GM12872 (cell line): ENCODE measurements around the gene HMCN1.

Experiments
- CTCF ChIP-seq: IDR thresholded peaks from 3 replicates; pipeline ENCODE4 v1.5.1; 2011; ENCODE audit warnings: low read depth, mild to moderate bottlenecking, low read length, moderate library complexity; ENCODE audit not compliant: insufficient read depth

Gene HMCN1

GRCh38 chr1:186231861-186232436 lies 497.8 kb downstream of the HMCN1 start:
- TF ChIP-seq CTCF = no peak

GRCh38 chr1:186234976-186235686 lies 500.9 kb downstream of the HMCN1 start:
- TF ChIP-seq CTCF = no peak

- TF ChIP-seq CTCF = no peak
These were observed 501.5 kb downstream of the HMCN1 start for GRCh38 chr1:186235696-186236095.

- TF ChIP-seq CTCF = no peak
These were observed 502.7 kb downstream of the HMCN1 start for GRCh38 chr1:186236921-186237320.

- no peak for TF ChIP-seq CTCF
These were observed 505.0 kb downstream of the HMCN1 start for GRCh38 chr1:186239171-186239570.

GRCh38 chr1:186240436-186240835 lies 506.2 kb downstream of the HMCN1 start:
- no peak for TF ChIP-seq CTCF
